Muscle layer of duodenum (tissue), 2 donors: Measurements from ENCODE around the gene PAQR8.
"Not testable (repeated sequence)": the region's sequence is repeated elsewhere in the genome, so short reads cannot be mapped to it uniquely, and the experiment has no call there.

Experiments
- H3K27ac ChIP-seq: one replicate; pipeline ENCODE4 v1.7.0; 2013; ENCODE audit warnings: mild to moderate bottlenecking, low read length
- H3K27me3 ChIP-seq: one replicate; pipeline ENCODE4 v1.7.0; 2013; ENCODE audit warnings: low read depth, mild to moderate bottlenecking, control low read depth, low read length
- H3K36me3 ChIP-seq, 2 donors: one replicate each; pipeline ENCODE4 v1.7.0; 2013; ENCODE audit warnings: low read length in 2 of 2, control low read depth in 1 of 2, mild to moderate bottlenecking in 1 of 2; ENCODE audit not compliant: insufficient read depth in 2 of 2, control insufficient read depth in 1 of 2
- H3K4me1 ChIP-seq, 2 donors: one replicate each; pipeline ENCODE4 v1.7.0; 2013; ENCODE audit warnings: low read length in 2 of 2, mild to moderate bottlenecking in 2 of 2, control low read depth in 1 of 2, moderate library complexity in 1 of 2; ENCODE audit not compliant: insufficient read depth in 2 of 2, control insufficient read depth in 1 of 2
- H3K4me3 ChIP-seq, 2 donors: one replicate each; pipeline ENCODE4 v1.7.0; 2013; ENCODE audit warnings: low read length in 2 of 2, low read depth in 1 of 2, mild to moderate bottlenecking in 1 of 2
- H3K9me3 ChIP-seq, 2 donors: one replicate each; pipeline ENCODE4 v1.7.0; 2013; ENCODE audit warnings: low read length in 2 of 2, control low read depth in 1 of 2, mild to moderate bottlenecking in 1 of 2; ENCODE audit not compliant: control insufficient read depth in 1 of 2
- donor health status: healthy.

The PAQR8 gene

DNA sequence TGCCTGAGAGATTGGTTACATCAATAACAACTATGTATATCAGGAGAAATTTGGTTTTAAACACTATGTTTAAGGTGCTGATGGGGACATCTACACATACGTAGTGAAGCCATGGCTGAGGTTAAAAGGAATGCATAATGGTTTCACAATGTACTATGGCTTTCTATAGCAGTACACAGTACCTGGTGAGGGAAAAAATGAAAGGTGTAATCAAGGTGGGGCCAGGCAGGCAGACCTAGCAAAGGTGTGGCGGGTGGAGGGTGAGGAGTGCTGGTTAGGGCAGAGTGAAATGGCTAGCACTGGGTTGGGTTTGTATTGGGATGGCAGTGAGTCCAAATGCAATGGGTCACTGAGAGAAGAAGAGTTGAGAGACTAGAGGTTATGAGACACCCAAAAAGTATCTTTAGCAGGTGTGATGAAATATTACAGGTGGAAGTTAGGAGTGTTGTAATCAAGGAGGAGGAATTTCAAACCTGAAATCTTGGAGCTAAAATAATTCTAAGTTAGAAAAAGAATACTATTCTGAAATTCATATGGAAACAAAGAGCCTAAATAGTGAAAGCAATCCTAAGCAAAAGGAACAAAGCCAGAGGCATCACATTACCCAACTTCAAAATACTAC lies 22.3 kb downstream of the PAQR8 start:
- Histone ChIP-seq H3K4me3 (no peak overlapping the region), H3K27ac (no peak overlapping the region), H3K27me3 (no peaks in the 10 kb centered on the region), H3K4me1 (peaks cover 7 to 8% of the 10 kb centered on the region in 2 donors), H3K36me3 (peaks cover 0 to 3% of the 10 kb centered on the region in 2 donors), H3K9me3 (no peaks in the 10 kb centered on the region)

GRCh38 chr6:52385074-52385473 lies 23.1 kb downstream of the PAQR8 start:
- peaks cover 12 to 14% of the 10 kb centered on the region in 2 donors for H3K4me1 ChIP-seq

GRCh38 chr6:52388119-52388518 lies 26.2 kb downstream of the PAQR8 start:
- H3K27me3 ChIP-seq, H3K4me3 ChIP-seq, H3K9me3 ChIP-seq, H3K36me3 ChIP-seq, H3K27ac ChIP-seq: not testable (repeated sequence)
- H3K4me1 ChIP-seq: peaks cover 18 to 24% of the 10 kb centered on the region in 2 donors

More at GRCh38 chr6:52385074-52385473, 23.1 kb downstream of the PAQR8 start:
- H3K4me3 ChIP-seq: no peak overlapping the region
- H3K27ac ChIP-seq: no peak overlapping the region
- H3K27me3 ChIP-seq: no peaks in the 10 kb centered on the region
- peaks cover 0 to 3% of the 10 kb centered on the region in 2 donors for H3K36me3 ChIP-seq
- no peaks in the 10 kb centered on the region for H3K9me3 ChIP-seq

- peak overlapping the region; percentile 70 for H3K27ac ChIP-seq
- no peaks in the 10 kb centered on the region for H3K27me3 ChIP-seq
- no peaks in the 10 kb centered on the region for H3K36me3 ChIP-seq
- H3K4me3 ChIP-seq: no peak overlapping the region
- no peaks in the 10 kb centered on the region for H3K9me3 ChIP-seq
- peaks cover 18 to 24% of the 10 kb centered on the region in 2 donors for H3K4me1 ChIP-seq
Observed at GRCh38 chr6:52388790-52389189, 26.8 kb downstream of the PAQR8 start.

DNA sequence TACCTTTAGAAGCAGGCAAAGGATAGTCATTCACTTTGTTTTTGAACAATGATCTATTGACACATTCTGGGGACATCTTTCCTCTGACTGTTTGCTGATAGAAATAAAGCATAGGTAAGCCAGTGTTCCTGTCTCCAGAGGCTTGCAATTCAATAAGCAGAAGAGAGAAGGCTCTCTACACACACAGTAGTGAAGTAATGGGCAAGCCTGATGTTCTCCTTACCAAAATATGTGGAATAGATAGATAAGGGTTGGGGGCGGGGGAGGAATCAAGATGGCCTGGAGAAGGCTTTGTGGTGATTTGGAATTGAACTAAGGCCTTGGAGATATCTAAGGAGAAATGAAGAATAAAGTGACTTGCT lies 27.3 kb downstream of the PAQR8 start:
- Histone ChIP-seq H3K4me1 (peaks cover 18 to 24% of the 10 kb centered on the region in 2 donors), H3K36me3 (no peaks in the 10 kb centered on the region), H3K4me3 (no peak overlapping the region), H3K27me3 (no peaks in the 10 kb centered on the region), H3K9me3 (no peaks in the 10 kb centered on the region), H3K27ac (peak overlapping the region; percentile 70)

- Histone ChIP-seq H3K27ac (peak overlapping the region; percentile 70), H3K4me3 (no peak overlapping the region), H3K4me1 (peaks cover 18 to 24% of the 10 kb centered on the region in 2 donors), H3K36me3 (no peaks in the 10 kb centered on the region), H3K27me3 (no peaks in the 10 kb centered on the region), H3K9me3 (no peaks in the 10 kb centered on the region)
Observed at GRCh38 chr6:52389626-52390360, 27.8 kb downstream of the PAQR8 start.

DNA sequence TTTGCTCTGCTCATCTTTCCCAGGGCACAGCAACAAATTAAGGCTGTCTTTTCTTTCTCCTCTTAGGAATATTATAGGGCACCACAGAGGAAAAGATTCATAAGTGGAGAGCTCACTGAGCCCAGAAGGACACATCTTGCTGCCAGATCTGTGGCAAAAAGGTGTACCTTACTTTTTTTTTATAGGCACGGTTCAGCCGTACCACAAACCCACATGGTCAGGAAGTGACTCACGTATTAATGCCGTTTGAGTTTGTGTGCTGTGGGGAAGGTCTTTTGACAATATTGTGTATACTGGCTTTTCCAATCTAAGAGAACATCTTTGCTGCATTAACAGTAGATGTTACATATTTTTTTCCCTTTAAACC lies 28.4 kb downstream of the PAQR8 start:
- no peaks in the 10 kb centered on the region for H3K27me3 ChIP-seq
- H3K27ac ChIP-seq: peak overlapping the region; percentile 70
- no peaks in the 10 kb centered on the region for H3K36me3 ChIP-seq
- peaks cover 18 to 24% of the 10 kb centered on the region in 2 donors for H3K4me1 ChIP-seq
- no peak overlapping the region for H3K4me3 ChIP-seq
- no peaks in the 10 kb centered on the region for H3K9me3 ChIP-seq

GRCh38 chr6:52391599-52391998 lies 29.6 kb downstream of the PAQR8 start:
- Histone ChIP-seq H3K27me3 (no peaks in the 10 kb centered on the region), H3K4me3 (no peak overlapping the region), H3K27ac (no peak overlapping the region), H3K9me3 (no peaks in the 10 kb centered on the region), H3K36me3 (no peaks in the 10 kb centered on the region), H3K4me1 (peaks cover 18 to 24% of the 10 kb centered on the region in 2 donors)

- H3K27ac ChIP-seq: no peak overlapping the region
- H3K9me3 ChIP-seq: no peaks in the 10 kb centered on the region
- H3K4me1 ChIP-seq: peaks cover 18 to 24% of the 10 kb centered on the region in 2 donors
- no peaks in the 10 kb centered on the region for H3K27me3 ChIP-seq
- no peak overlapping the region for H3K4me3 ChIP-seq
- no peaks in the 10 kb centered on the region for H3K36me3 ChIP-seq
Observed at GRCh38 chr6:52392944-52393343, 31.0 kb downstream of the PAQR8 start.

GRCh38 chr6:52393780-52394179 lies 31.8 kb downstream of the PAQR8 start:
- Histone ChIP-seq H3K36me3 (no peaks in the 10 kb centered on the region), H3K9me3 (no peaks in the 10 kb centered on the region), H3K27me3 (no peaks in the 10 kb centered on the region), H3K4me1 (peaks cover 15 to 21% of the 10 kb centered on the region in 2 donors), H3K27ac (no peak overlapping the region), H3K4me3 (no peak overlapping the region)

GRCh38 chr6:52394251-52394666 lies 32.3 kb downstream of the PAQR8 start:
- H3K4me1 ChIP-seq: peaks cover 10 to 18% of the 10 kb centered on the region in 2 donors
- no peak overlapping the region for H3K27ac ChIP-seq
- H3K36me3 ChIP-seq: no peaks in the 10 kb centered on the region
- no peak overlapping the region for H3K4me3 ChIP-seq
- H3K9me3 ChIP-seq: no peaks in the 10 kb centered on the region
- H3K27me3 ChIP-seq: no peaks in the 10 kb centered on the region
